Right ventricle myocardium inferior (tissue), 1 donor: ENCODE results near the gene IQCK. TPM values are rescaled to one million over a fixed set of nuclear protein-coding genes. Genes with fewer than 3 reads are reported as not detected.

ENCODE experiments used
- ATAC-seq: fragments of 200-7000 bp; cut with Tn5 transposase; one replicate; pipeline ENCODE4 v1.9.1; 2020; ENCODE audit warnings: mild to moderate bottlenecking, moderate library complexity
- DNase-seq: peaks from one replicate; pipeline ENCODE4 v3.0.0; 2021; ENCODE audit errors: missing footprints
- intact Hi-C: fragments of 100-400 bp; cut with DNase I; formaldehyde crosslinking; loops from one replicate; pipeline ENCODE4 v1.11.0; 2022
- total RNA-seq: library from RNA; stranded (reverse); fragmentation: NEBNext Ultra II Directional; extraction: Animal tissue kit (Norgen Biotek cat#: 25700); gene quantifications from one replicate; pipeline ENCODE4 v1.2.1, GENCODE V29; 2021
- donor health status: DM: no; HTN: yes; CAD: no; lungs with severe emphysema.

IQCK gene
- total RNA-seq, 1 donor from 2014 or later, result 5.2 TPM

DNA sequence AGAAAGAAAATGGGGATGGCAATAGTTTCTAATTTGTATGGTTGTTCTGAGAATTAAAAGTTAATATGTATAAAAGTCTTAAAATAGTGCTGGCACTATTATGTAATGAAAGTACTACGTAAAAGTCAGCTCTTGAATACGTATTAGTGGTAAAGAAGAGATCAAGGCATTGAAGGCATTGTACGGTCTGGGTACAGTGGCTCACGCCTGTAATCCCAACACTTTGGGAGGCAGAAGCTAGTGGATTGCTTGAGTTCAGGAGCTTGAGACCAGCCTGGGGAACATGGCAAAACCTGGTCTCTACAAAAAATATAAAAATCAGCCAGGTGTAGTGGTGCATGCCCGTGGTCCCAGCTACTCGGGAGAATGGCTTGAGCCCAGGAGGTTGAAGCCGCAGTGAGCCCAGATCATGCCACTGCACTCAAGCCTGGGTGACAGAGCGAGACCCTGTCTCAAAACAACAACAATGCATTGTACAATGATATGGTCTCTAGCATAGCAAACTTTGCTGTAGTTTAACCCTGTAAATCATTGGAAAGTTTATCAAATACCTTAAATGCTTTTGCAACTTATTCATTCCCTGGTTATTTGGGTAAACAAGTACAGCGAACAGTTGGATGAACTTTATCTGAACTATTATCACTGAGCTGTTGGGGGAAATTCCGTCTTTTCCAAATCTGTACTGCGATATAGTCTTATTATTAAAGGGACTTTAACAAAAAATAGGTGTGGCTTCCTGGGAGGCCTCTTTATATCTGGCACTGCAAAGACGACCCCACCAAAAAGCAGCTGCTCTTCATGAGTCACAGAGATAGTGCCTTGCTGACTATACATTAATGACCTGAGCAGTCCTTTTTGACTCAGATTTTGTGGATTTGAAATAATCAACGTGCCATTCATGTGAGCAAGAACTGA, 93.0 kb downstream of the IQCK start:
- DNase-seq (no peak), ATAC-seq (no peak)
- intact Hi-C loops, result no loop called here

DNA sequence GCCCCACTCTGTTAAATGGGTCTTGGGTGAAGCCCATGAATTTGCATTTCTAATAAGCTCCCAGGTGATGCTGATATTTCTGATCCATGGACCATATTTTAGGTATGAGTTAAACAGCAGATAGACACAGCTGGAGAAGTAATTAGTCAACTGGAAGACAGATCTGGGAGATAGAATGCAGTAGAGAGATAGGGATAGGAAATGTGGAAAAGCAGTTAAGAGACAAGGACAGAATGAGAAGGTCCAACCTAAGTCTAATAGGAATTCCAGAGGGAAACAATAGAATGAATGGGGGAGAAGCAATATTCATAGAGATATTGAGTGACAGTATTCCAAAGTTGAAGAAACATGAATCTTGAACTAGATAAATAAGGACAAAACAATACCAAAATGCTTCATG, 94.9 kb downstream of the IQCK start:
- no peak for ATAC-seq
- intact Hi-C loops, result no loop called here
- DNase-seq, result no peak

DNA sequence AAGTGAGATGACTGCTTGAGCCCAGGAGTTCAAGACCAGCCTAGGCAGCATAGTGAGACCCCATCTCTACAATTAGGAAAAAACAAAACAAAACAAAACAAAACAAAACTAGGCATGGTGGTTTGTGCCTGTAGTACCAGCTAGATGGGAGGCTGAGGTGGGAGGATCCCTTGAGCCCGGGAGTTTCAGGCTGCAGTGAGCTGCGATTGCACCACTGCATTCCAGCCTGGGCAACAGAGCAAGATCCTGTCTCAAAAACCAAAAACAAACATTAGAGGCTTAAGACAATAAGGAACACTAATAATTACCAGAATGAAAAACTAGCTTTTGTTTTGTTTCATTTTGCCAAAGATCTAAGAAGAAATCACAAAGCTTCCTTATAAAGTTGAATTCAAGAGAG, 97.3 kb downstream of the IQCK start:
- ATAC-seq (no peak), DNase-seq (no peak)
- intact Hi-C loops, result no loop called here

DNA sequence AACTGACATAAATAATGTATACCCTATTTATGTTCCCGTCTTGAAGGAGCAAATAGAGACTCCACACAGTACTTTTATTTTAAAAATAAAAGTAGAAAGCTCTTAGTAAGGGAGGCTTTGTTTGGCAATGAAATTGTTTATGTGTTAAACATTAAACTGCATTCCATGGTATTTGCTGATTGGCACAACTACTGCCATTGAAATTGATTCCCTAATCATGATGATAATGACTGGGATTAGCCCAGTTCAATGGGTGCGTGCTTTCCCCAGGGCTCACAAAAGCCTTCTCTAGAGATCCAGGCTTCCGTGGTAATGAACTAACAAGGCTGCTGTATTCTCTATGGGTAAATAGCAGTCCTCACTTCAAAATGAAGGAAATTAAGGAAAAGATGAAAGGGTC, 99.1 kb downstream of the IQCK start:
- intact Hi-C loops, result no loop called here

GRCh38 chr16:19817875-19818274, 99.8 kb downstream of the IQCK start:
- intact Hi-C loops, result no loop called here
- ATAC-seq (no peak), DNase-seq (no peak)

More for the DNA sequence above, 99.1 kb downstream of the IQCK start:
- no peak for DNase-seq
- no peak for ATAC-seq

GRCh38 chr16:19822533-19822932, 104.5 kb downstream of the IQCK start:
- ATAC-seq (no peak), DNase-seq (no peak)
- intact Hi-C loops, result no loop called here

DNA sequence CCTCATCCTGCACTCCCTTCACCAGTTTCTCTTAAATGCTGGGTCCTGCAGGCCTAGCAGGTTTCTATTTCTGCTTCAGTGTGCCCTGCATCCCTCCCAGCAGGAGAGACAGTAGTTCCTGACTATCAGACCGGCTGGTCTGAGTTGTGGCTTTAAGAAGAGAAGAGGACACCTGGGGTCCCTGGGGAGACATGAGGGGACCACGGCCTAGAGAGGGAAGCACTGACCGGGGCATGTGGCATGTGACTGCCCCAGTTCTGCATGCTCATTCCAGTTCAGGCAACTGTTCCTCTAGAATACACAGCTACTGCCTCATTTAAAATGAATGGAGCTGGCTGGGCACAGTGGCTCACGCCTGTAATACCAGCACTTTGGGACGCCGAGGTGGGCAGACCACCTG, 105.3 kb downstream of the IQCK start:
- DNase-seq (no peak), ATAC-seq (no peak)
- intact Hi-C loops, result no loop called here

DNA sequence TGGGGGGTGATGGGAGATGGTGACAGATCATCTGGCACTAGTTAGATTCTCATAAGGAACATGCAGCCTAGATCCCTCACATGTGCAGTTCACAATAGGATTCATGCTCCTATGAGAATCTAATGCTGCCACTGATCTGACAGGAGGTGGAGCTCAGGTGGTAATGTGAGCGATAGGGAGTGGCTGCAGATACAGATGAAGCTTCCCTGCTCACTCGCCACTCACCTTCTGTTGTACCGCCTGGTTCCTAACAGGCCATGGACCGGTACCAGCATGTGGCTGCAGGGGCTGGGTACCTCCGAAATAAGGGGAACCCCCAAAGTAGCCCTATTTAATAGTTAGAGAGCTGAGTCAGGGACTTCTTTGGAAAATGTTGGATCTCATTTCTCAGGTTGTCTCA, 106.1 kb downstream of the IQCK start:
- intact Hi-C loops, result no loop called here
- ATAC-seq, result no peak
- DNase-seq, result no peak

- intact Hi-C loops, result no loop called here
- ATAC-seq (no peak), DNase-seq (no peak)
Observed at GRCh38 chr16:19829844-19830692, 112.0 kb downstream of the IQCK start.

DNA sequence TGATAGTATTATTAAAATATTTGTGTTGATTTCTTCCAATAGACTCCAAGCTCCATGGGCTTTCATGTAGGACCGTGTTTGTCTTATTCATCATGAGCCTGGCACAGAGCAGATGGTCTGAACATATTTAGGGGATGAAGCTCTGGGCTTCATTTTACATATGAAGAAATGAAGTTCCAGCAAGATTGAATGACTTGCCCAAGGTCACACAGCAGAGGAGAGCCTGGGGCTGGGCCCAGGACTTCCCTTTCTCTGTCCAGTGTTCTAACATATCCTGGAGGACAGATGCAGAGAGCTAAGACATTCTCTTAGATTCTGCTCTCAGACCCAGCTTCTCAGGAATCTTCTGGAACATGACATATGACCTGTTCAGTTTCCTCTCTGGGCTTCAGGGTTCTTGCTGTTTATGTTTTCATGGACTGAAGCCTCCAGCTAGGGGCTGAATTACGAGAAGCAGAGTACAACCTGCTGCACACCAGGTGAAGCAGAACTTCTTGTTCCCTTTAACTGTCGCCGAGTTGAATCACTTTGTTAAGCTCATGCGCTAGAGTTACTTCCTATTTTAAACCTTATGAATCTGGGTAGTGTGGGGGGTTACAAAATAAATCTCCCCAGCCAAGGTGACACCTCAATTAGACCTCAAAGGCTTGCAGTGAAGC, 113.0 kb downstream of the IQCK start:
- no peak for DNase-seq
- intact Hi-C loops, result no loop called here
- ATAC-seq, result peak; percentile 45

DNA sequence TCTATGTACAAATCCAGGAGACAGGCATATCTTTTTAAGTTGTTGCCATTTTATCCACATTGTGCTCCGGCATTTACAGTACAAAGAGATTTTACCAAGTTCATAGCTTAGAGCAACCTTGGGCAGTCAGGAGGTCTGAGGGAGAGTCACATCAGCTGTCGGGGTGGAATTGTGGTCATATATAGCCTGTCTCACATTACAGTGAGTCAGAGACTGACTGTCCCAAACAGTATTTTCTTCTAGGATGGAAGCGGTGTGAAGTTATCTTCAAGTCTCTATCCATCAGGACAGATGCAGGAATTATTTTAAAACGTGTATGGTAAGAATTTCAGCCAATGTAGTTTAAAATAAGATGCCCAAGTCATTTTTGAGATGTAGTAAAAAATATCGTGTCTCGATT, 113.6 kb downstream of the IQCK start:
- DNase-seq, result no peak
- ATAC-seq, result peak; percentile 81
- intact Hi-C loops, result no loop called here

DNA sequence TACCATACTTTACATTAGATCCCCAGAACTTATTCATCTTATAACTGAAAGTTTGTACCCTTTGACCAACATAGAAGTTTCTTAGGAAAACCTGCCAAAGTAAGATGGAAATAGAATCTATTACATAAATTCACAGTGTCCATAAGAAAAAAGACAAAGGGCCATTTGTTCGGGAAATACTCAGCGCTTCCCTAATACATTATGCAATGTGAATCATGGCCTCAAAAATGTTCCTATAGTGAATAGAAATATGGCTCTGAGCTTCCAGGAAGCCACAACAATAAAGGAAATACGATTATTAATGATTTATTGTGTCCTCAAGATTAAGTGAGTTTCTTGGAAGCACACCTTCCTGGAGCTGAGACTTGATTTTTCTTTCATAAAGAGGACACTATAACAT, 115.1 kb downstream of the IQCK start:
- intact Hi-C loops, result no loop called here
- ATAC-seq, result no peak

DNA sequence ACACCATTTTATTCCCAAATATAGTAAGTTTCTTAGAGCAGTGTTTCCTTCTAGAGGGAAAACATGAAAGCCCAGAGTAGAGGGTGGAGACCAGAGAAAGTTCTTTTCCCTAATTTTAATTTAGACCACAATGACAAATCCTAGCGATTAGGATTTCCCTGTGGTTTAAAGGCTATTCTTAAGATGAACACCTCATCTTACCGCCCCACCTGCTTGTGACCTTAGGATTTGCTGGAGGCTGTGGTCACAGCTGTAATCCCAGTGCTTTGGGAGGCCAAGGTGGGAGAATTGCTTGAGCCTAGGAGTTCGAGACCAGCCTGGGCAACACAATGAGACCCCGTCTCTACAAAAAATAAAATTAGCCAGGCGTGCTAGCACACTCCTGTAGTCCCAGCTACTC, 115.5 kb downstream of the IQCK start:
- ATAC-seq (no peak), DNase-seq (no peak)
- intact Hi-C loops, result no loop called here

More for the DNA sequence above, 115.1 kb downstream of the IQCK start:
- no peak for DNase-seq

GRCh38 chr16:19835196-19835595, 117.1 kb downstream of the IQCK start:
- ATAC-seq (no peak), DNase-seq (no peak)
- intact Hi-C loops, result no loop called here

DNA sequence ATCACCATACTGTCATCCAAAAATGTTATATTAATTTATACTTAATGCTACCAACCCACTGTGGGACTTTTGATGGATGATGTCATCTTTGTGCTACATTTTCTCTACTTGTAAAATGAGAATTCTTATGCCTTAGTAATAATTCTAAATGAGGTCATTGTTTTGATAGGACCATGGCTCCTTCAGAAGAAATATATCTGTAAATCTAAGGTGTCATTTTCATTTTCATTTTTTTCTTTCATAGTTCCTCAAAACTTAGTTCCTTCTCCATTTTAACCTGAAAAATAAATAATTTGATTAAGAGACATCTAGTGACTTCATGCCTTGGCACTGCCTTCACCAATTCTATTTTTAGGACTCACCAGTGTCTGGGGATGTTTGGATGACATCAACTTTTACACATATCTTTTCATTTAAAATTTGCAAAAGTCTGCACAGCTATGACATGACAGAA, 117.9 kb downstream of the IQCK start:
- no peak for DNase-seq
- intact Hi-C loops, result no loop called here
- no peak for ATAC-seq

DNA sequence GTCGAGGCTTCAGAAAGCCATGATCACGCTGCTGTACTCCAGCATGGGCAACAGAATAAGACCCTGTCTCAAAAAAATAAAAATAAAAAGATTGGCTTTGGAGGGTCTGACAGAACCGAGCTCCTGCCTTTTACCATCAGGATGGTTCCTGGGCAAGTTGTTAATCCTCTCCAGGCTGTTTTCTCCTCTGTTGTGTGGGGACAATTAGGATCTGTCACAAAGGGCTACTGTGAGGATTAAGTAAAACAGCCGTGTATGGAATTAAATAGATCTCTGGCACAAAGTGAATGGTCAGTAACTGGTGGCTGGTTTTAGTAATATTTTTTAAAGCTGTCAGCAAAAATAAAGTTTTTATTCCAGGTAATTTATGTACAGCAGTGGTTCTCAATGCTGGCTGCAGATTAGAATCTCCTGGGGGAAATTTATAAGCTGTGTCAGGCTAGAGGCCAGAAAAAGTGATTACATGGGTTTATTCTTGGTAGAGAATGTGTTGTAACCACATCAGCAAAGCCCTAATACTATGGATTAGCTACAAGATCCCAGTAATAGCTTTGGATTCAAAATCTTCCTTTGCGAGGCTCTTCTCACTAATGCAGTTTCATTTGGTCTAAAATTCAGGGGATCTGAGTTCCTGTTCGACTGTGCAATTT, 119.4 kb downstream of the IQCK start:
- DNase-seq, result no peak
- intact Hi-C loops, result no loop called here
- no peak for ATAC-seq

DNA sequence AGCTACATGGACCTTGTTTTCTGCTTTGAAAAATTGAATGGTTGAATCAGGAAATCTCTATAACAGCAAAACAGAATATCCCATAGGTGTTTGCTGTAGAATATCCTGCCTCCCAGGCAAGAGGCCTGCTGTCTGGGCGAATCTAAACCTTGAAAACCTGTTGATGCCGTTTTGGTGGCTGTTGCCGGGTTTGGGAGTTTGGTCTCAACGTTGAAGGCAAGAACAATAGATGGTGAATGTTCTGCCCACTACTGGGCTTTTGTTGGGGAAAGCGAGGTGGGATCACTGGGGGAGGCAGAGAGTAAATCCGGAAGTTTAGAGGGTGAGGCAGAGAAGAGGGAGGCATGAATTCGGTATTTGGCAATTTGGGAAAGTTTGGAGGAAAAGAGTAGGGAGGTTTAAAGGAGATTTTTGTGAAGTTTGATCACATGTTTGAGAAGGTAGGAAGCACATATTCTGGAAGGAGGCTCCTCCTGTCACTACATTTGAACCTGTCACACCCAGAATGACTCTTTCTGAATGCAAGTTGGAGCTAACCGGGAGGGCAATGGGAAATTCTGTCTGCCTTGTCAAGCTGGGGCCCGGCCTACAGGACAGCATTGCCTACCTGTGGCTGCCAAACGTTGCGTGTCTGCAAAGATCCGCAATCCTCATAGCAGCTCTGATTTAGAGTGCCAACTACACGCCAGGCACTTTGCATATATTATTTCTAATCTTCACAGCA, 120.1 kb downstream of the IQCK start:
- ATAC-seq (no peak), DNase-seq (no peak)
- intact Hi-C loops, result no loop called here

DNA sequence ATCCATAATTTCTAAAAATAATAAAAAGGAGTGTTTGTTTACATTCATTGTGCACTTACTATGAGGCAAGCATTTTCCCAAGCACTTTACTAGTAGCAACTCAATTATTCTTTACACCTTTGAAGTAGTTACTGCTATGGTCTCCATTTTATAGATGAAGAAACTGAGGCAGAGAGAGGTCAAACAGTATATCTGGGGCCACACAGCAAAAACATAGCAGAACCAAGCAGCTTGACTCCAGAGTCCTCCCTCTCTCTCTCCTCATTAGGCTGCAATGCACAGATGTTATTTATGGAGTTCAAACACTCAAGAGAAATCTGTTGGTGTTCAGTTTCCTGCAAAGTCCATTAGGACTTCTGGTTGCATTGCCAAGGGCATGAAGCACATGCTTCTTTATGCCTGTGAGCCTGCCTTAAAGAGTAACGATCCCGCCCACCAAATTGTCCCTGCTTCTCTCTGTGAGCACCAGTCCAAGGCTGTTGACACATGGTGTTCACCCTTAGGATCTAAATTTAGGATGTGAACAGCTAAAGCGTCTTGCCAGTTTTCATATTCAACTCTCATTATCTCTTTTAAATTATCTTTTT, 122.5 kb downstream of the IQCK start:
- intact Hi-C loops, result loop anchor here (5.0 kb wide), 1 partner anchor 42 kb away; the partner anchor contains the start of gene GPRC5B
- DNase-seq, result no peak
- peak; percentile 95 for ATAC-seq
